ENCODE data around the gene CYSRT1.

CYSRT1 gene

GRCh38 chr9:137227054-137227852, 2.3 kb downstream of the CYSRT1 start, which contains the start of gene RNF224:
RNF224 (plus strand) TSS chr9:137227502; CDS start chr9:137228336, 834 bp downstream.
- peak; percentile 76 for DNase-seq

DNA sequence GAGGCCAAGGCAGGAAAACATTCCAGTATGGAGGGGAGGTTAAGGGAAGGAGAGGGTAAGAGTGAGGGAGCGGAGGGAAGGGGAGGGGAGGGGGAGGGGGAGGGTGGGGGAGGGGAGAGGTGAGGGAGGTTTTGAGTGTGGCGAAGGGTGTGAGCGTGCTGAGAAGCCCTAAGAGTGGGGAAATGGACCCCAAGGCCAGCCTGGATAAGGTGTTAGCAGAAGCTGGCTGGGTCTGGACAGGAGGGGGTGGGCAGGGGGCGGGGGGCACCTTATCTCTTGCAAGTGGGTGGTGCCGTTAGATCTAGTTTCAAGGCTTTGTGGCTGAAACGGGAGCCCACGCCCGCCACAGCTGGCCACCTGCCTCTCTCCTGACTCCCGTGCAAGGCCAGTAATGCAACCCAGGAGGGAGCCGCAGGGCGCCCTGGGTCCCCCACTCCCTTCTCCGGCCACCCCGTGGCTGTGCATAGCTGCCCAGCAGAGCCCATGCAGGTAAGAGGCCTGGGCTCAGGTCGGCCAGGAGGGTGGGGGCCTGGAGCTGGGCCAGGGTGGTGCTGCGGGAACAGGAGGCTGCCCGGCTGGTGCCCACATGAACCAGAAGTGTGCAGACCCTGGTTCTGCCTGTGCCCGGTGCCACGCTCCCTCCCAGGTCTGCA, 3.0 kb downstream of the CYSRT1 start:
- no peak for DNase-seq

DNA sequence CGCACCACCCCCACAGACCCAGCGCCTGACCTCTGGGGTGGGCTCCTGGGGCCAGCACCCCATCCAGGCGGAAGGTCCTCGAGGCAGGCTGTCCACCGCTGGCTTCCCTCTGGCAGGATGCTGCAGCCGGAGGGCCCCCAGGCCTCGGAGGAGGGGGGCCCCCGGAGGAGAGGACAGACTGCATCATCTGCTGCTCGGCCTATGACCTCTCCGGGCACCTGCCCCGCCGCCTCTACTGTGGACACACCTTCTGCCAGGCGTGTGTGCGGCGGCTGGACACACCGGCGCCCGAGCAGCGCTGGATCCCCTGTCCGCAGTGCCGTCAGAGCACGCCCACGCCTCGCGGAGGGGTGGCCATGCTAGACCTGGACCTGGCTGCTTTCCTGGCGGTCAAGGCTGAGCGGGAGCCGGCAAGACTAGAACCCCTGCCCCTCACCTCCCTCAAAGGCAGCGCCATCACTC, 3.6 kb downstream of the CYSRT1 start:
- no peak for DNase-seq

DNA sequence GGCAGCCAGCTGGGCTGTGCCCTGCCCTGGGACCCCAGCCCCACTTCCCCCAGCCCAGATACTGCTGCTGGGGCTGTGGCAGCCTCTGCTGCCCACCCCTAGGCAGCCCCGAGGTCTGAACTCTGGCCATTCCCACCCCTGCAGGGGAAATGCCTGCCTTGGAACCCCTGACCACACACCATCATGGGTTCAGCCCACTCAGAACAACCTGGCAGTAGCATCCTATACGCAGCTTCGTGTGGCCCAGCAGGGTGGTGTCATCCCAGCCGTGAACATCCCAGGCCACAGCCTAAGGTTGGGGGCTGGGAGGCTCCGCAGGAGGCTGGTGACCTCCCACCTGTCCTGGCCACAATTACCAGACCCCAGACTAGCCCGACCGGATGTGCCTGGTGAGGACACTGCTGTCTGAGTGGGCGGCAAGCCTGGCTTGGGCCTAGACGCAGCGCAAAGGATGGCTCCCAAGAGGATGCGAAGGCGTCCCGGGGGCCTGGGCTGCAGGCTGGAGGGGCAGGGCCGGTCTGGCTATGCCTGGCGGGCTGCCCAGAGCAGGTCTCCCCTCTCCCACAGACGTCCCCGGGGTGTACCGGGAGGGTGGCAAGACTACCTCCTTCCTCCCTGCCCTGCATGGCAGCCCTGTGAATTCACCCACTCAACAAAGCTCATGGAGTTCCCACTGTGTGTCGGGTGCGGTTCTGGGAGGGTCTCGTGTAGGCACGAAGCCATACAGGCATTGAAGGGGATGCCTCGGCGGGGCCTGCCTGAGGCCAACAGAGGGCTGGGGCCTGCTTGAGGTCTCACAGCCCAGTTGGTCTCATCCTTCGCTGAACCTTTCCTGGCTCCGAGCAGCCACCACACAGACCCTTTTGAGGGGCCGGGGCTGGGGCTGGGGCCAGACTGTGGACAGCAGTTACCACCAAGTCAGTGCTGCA, 4.3 kb downstream of the CYSRT1 start:
- DNase-seq = no peak

DNA sequence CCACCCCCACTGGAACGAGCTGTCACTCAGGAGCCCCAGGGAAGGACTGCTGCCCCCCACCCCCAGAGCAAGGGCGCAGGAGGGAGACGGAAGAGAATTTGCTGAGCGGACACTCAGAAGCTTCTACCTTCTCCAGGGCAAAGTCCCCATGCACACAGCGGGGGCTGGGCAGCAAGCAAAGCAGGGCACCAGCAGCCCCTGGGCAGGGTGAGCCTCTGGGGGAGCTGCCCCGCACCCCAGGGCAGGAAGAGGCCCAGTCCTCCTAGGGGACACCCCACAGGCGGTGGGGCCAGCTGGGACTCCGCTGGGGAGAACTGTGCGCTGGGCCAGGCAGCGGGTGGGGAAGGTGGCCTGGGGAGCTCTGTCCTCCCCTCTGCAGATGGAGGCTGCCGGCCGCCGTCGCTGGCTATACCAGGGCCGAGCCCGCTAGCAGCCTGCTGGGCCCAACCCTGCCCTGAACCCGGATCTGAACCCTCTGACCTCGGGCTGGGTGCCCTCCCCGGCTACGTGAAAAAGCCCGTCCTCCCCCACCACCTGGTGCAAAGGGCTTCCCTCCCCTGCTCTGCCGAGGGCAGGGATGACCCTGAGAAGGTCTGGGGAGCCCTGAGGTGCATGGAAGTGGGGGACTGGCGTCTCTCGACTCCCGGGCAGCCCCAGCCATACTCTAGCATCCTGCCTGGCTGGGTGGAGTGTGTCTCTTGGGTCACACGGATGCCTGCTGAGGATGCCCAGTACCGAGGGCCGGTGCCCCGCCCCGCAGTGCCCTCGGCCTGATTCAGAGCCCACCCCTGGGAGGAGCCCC, 5.1 kb downstream of the CYSRT1 start:
- DNase-seq = no peak

GRCh38 chr9:137230705-137231371, 5.9 kb downstream of the CYSRT1 start, which contains the start of gene SLC34A3:
SLC34A3 (plus strand) TSS chr9:137230901; CDS start chr9:137231703, 802 bp downstream.
- DNase-seq = no peak

DNA sequence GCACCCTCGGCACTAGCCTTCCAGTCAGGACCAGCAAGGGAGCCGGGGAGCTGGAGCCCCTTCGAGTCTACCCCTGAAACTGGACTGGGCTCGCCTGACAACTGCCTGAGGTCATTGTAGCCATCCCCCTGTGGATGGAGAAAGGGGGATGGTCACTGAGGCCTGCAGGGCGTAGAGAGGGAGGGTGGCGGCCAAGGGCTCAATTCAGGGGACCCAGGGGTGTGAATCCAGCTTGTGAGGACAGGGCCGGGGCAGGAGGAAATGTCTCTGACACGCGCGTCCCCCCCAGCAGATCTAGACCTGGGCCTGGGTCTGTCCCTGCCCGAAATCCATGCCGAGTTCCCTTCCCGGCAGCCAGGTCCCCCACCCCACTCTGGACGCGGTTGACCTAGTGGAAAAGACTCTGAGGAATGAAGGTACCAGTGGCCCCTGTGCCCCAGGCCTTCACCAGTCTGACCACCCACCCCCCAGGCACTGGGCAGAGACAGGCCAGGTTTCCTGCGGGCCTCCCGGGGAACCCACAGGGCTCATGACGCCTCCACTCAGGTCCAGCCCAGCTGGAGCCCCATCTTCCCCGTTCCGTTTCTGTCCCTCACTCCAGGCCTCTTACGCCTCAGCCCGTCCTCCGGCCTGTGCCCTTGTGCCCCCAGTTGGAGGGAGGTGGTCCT, 6.5 kb downstream of the CYSRT1 start:
- no peak for DNase-seq

GRCh38 chr9:137232101-137232500, 7.1 kb downstream of the CYSRT1 start:
- DNase-seq = no peak

GRCh38 chr9:137232510-137232909, 7.5 kb downstream of the CYSRT1 start:
- no peak for DNase-seq

- no peak for DNase-seq
Measured at GRCh38 chr9:137233143-137233980, 8.4 kb downstream of the CYSRT1 start.

DNA sequence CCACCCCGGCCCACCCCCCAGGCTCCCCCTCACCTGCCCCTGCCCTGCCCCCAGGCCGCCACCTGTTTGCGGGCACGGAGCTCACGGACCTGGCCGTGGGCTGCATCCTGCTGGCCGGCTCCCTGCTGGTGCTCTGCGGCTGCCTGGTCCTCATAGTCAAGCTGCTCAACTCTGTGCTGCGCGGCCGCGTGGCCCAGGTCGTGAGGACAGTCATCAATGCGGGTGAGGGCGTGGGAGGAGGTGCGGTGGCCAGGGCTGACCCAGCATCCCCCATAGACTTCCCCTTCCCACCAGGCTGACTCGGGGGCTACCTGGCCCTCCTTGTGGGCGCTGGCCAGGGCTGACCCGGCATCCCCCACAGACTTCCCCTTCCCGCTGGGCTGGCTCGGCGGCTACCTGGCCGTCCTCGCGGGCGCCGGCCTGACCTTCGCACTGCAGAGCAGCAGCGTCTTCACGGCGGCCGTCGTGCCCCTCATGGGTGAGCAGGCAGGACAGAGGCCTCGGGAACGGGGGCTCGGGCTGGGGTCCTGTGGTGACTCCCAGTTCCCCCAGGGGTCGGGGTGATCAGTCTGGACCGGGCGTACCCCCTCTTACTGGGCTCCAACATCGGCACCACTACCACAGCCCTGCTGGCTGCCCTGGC, 9.2 kb downstream of the CYSRT1 start:
- DNase-seq = no peak

GRCh38 chr9:137234758-137235423, 9.9 kb downstream of the CYSRT1 start:
- no peak for DNase-seq

DNA sequence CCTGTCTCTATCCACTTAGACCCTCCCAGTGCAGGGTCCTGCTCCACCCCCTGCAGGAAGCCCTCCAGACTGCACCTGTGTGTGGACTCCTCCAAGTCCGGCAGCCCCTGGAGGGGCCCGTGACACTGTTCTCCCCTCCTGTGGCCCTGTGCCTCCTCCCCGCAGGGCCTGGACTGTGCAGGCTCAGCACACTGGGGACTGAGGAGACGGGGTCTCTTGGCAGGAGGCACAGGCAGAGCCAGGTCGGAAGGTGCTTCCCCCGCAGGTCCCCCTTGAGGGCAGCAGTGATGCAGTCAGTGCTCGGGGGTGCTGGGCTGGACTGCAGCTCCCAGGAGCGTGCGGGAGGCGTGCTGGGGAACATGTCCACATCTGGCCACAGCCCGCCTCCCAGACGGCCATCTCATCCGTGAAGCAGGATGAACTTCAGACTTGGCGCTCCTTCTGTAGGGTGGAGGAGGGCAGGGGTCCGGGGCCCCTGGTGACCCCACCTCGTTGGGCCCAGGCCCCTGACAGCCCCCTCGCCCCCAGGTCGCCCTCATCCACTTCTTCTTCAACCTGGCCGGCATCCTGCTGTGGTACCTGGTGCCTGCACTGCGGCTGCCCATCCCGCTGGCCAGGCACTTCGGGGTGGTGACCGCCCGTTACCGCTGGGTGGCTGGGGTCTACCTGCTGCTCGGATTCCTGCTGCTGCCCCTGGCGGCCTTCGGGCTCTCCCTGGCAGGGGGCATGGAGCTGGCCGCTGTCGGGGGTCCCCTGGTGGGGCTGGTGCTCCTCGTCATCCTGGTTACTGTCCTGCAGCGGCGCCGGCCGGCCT, 10.7 kb downstream of the CYSRT1 start:
- no peak for DNase-seq

GRCh38 chr9:137236238-137236935, 11.4 kb downstream of the CYSRT1 start:
- DNase-seq = peak; percentile 90

- DNase-seq = no peak
Measured at GRCh38 chr9:137236936-137237421, 12.0 kb downstream of the CYSRT1 start.

DNA sequence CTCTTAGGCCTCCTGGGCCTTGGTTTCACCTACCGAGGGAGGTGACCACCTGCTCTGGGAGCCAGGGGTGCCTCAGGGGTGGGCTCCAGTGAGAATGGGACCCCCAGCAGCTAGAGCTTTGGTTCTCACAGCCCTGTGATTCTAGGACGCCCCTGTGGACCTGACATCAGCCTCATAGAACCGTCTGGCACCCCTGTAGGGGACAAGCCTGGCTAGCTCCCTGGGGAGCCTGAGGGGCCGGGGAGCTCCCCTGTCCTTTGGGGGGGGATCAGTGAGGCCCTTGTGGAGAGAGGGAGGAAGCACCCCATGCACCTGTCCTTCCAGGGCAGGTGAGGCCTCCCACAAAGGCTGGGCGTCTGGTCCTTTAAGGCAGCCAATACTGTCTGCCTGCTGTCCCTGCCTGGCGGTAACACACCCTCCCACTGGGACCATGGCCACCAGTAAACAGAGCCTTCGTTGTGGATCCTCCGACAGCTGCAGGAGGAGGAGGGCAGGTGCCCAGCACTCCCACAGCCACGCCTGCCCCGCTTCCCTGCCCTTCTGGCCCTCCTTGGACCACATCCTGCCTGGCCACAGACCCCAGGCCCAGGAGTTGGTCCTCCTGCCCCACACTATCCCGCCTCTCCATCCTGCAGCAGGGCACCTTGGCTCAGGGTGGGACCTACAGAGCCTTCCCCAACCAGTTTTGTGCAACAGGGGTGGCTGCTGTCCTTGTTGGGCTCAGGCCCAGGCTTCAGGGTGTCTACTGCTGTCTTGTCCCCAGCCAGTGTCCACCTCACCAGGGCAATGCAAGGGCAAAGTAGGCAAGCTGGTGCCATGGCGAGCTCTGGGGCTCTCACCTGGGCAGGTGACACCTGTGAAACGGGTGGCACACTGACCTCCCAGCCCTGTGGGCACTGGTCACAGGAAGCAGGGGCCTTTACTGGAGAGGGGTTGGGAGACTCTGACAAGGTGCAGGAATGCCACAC, 13.1 kb downstream of the CYSRT1 start:
- no peak for DNase-seq
